HTERT RPE-1 (cell line): Measurements from ENCODE around the gene SLC9A1.

Experiments
- in situ Hi-C: fragments of 300-500 bp; cut with MboI; formaldehyde crosslinking; loops from 4 replicates; pipeline ENCODE4 v1.14.3; 2020; ENCODE audit warnings: low sequenced_read_pairs

The SLC9A1 gene

DNA sequence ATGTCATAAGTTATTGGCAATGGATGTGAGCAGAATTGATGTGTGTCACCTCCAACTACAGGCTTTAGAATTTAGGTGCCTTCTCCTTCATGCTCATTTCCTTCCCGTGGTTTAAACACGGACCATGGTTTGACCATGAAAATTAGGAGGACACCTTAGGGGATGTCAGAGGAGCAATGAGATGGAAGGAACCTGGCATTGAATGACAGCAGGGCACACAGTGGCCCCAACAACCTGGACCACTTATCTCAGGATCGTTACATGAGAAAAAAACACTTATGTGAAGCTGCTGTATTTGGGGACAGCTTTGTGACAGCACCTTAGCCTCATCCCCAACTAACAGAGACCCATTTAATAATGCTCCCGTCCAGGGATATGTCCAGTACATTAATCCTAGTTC is 70.8 kb downstream of the SLC9A1 start:
- in situ Hi-C loops: no loop called here

- in situ Hi-C loops: no loop called here
Measured at GRCh38 chr1:27077968-27078367, 77.0 kb downstream of the SLC9A1 start.

GRCh38 chr1:27076803-27077202 is 78.1 kb downstream of the SLC9A1 start:
- in situ Hi-C loops: no loop called here

DNA sequence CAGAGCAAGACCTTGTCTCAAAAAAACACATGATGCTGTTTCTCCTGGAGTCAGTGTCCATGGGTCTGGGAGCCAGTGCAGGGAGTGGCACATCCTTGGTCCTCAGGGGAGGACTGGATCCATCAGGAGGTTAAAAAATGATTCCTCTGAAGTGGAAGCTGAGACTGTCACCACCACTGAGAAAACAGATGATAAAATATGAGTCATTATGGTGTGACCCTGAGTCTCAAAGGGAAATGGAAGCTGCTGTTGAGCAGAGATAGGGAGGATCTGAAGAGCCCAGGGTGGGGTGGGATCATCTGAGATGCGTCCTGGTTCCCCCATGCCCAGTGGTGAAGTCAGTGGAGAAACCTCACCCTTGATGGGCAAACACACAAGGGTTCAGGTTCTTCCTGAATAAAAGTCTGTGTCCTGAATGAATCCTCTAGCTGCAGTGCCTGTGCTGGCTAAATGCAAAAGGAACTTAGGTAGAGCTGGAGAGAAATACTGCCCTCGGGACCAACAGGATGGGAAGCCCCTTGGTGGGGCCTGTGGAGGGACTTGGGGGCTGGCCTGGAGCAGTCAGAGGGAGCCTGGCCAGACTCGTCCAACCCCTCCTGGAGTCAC is 80.6 kb downstream of the SLC9A1 start:
- in situ Hi-C loops: no loop called here

DNA sequence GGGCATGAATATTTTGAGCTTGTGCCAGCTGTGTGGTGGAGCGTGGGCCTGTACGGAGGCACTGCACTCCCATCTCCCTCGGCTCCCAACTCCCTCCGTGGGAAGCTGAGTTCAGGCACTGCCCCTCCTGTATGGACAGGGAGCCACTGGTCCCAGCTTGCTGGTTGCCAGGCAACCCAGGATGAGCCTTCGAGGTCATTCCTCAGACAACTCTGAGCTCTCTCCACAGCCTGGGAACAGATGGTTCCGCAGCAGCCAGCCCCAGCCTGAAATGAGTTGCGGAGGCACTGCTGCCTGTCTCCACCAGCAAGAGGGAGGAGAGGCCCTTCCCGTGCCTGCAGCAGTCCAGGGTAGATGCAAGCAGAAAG is 83.9 kb downstream of the SLC9A1 start:
- in situ Hi-C loops: no loop called here

GRCh38 chr1:27070390-27071048 is 84.4 kb downstream of the SLC9A1 start:
- in situ Hi-C loops: no loop called here

- in situ Hi-C loops: no loop called here
Measured at GRCh38 chr1:27068922-27069321, 86.0 kb downstream of the SLC9A1 start.

DNA sequence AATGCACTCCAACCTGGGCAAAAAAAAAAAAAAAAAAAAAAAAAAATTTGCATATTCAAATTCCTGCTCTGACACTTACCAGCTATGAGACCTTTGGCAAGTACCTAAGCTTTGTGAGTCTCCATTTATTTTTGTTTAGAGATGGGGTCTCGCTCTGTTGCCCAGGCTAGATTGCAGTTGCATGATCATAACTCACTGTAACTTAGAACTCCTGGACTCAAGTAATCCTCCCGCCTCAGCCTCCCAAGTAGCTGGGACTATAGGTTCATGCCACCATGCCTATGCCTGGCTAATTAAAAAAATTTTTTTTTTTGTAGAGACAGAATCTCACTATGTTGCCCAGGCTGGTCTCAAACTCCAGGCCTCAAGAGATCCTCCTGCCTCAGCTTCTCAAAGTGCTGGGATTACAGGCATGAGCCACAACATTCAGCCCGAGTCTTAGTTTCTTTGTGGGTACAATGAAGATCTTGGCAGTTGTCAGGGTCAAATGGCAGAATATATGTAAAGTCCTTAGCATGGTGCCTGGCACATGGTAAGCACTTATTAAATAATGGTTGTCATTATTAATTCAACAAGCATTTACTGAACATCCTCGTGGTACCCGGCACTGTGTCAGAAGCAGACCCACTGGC is 88.8 kb downstream of the SLC9A1 start:
- in situ Hi-C loops: no loop called here

DNA sequence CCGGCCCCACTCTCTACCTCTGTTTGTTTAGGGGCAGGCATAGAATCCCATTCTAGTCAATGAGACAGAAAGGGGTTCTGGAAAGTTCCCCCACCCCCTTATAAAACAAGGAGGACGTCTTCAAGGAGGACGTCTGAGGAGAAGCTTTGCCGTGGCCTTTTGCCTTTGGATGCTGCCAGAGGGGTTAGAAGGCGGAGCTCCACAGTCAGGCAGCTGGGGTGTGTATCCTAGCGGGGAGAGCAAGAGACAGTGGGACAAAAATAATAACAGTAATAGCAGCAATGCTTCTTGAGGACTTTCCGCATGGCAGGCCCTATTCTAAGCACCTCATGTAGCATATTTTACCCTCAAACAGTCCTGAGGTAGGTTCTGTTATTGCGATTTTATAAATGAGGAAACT is 94.0 kb downstream of the SLC9A1 start:
- in situ Hi-C loops: no loop called here

DNA sequence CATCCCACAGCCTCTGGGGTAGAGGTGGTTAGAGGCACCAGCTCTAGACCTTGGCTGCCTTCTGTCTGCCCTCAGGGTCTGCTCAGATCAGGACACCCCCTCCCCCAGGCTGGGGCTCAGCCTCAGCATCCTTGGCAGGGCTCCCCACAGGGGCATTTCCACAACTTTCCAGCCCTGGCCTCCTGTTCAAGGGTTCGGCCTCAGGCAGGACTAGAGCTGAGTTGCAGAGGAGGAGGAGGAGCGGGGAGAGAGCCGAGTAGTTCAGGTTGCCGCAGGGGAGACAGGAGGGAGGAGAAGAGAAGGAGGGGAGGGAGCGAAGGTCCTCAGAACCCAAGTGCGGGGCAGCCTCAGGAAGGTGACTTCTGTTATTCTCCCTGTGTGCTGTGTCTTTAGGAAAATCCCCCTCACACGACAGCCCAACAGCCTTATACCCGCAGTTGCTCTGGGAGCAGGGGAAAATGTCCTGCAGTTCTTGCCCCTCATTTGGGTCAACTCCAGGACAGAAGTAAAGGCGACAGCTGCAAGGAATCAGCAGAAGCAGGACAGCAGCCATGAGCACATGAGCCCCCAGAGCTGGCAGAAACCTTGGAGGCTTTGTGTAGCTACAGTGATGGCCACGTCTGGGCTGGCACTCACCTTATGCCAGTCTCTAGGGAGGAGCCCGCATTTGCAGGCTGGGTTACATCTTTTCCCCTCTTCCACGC is 95.8 kb downstream of the SLC9A1 start:
- in situ Hi-C loops: no loop called here

GRCh38 chr1:27057801-27058625 is 96.9 kb downstream of the SLC9A1 start:
- in situ Hi-C loops: no loop called here

DNA sequence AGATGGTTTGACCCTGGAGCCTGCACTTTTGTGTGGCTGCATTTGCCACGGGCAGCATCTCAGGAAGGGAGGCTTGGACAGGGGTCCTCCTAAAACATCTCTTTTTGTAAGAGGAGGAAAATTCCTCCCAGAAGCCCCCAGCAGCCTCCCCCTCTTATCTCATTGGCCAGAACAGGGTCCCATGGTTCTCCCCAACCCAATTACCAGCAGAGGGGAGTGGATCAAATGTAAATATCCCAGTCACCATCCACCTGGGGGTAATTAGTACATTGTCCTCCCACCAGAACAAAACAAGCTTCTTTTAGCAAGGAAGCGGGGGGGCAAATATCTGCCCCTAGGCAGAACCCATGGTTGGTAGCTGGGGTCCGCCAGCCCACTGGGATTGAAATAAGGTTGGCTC is 97.5 kb downstream of the SLC9A1 start:
- in situ Hi-C loops: no loop called here

DNA sequence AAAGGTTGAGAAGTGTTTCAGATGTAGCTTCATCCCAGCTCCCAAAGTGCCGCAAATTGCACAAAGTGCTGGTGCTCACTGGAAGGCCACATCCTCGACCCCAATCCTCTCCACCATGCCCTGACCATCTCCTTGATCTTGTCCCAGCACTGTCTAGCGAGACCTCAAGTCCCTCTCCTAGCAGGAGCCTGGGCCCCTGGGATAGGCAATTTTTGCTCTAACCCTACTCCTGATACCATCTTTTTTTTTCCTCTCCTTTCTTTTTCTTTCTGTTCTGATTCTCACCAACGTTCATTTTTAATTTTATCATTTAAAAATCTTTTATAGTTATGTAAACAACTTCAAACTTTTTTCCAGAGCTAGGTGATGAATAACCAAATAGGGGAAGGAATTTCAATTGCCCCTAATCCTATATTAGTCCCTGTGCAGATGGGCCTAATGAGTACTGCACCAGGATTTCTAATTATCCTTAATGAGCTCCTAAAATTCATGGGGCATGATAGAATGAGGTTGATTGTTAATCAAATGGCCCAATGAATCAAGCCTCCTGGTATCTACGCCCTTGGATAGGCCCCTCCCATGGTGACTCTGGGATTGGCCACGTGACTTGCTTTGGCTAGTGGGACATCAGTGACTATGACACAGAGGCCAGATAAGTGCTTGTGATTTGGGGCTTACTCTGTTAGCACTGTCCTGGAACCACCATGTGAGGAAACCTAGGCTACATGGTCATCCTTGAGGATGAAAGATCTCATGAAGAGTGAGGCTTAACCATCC is 100.8 kb downstream of the SLC9A1 start:
- in situ Hi-C loops: no loop called here

DNA sequence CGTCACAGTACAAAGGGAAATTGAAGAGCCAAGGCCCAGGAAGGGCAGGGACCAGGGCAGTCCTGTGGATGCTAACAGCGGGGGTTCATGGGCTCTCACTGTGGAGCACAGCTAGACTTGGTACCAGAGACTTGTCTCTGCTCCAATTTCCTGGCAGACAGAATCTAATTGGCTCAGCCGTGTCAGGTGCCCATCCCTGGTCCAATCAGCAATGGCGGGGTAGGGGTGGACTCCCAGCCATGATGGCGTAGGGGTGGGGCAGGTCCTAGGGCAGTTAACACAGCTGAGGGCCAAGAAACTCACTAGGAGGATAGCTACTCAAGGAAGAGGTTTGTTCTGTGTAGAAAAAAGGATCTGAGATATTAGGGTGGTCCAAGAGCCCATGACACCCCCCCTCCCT is 102.4 kb downstream of the SLC9A1 start:
- in situ Hi-C loops: no loop called here

- in situ Hi-C loops: no loop called here
Measured at GRCh38 chr1:27049607-27050006, 105.3 kb downstream of the SLC9A1 start.

DNA sequence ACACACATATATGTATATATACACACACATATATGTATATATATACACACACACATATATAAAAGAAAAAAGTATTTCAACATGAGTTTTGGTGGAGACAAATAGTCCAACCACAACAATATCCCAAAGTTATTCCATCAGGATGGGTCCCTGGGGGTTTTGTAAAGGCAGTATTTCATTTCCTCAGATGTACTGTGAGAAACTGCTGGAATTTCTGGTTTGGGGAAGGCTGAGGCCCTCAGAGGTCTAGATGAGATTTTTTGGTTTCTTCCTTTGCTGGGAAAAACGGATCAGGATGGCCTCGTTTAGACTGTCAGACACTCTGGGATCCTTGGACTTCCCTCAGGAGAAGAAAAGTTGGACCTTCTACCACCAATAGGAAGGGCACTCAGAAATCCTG is 105.8 kb downstream of the SLC9A1 start:
- in situ Hi-C loops: no loop called here
